ENCODE results near the gene MACROD2. TPM values are rescaled to one million over a fixed set of nuclear protein-coding genes. Genes with fewer than 3 reads are reported as not detected.

The MACROD2 gene
- total and polyA plus RNA-seq, 2 experiments from 2014 or later, result 2.8 to 4.3 TPM

DNA sequence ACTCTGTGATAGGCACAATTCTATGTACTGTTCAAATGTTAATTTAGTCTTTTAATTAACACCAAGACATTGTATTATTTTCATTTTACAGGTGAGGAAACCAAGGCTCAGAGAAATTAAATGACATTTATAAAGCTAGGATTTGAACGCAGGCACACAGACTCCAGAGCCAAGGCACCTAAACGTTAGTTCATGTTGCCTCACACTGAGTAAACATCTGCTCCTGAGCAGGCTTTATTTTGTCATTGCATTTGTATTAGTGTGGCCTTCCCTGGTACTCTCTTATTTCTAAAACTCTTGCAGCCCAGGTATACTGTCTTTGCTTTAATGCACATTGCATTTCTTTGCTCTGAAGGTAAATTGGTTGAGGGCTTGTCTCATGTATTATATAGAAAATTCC lies 605.2 kb downstream of the MACROD2 start (continued):
- no peak for TF ChIP-seq REST (IDR thresholded peaks at IDR 0.05; ENCODE audit: unreplicated experiment)
- no peak for TF ChIP-seq EZH2phosphoT487 (IDR thresholded peaks at IDR 0.05; ENCODE audit: unreplicated experiment)
- TF ChIP-seq CREB1 (CRISPR knock-in tag; IDR thresholded peaks at IDR 0.05; ENCODE audit: low read depth), result no peak
- no peak for TF ChIP-seq NANOG (IDR thresholded peaks at IDR 0.05; ENCODE audit: borderline replicate concordance)
- no peak for TF ChIP-seq ZNF114 (CRISPR knock-in tag; IDR thresholded peaks at IDR 0.05)

DNA sequence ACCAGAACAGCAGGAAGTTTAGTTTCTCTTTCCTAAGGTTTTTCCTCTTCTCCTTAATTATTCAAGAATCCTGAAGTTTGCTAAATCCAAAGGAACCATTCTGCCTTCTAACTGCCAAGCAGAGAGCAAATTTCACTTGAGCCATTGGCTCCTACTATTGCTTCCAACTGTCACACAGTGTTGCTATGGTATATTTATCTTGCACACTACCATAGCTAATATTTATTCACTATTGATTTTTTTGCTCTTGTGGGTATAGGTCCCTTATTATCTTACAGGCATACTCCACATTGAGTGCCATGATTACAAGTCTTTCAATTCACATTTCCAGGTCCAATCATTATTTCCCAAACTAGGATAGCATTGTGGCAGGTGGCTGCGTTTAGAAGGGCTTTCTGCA lies 608.8 kb downstream of the MACROD2 start:
- Mint-ChIP-seq H3K9me3 (no peaks in the 10 kb centered on the region), H3K27me3 (ENCODE audit: insufficient read depth, low read depth, poor library complexity) (peaks cover 1% of the 10 kb centered on the region), H3K27ac (no peak overlapping the region), H3K4me1 (no peaks in the 10 kb centered on the region; the same call in 2 of the 3 replicates), H3K36me3 (ENCODE audit: low read depth) (no peaks in the 10 kb centered on the region), H3K4me3 (no peak overlapping the region)
- Histone ChIP-seq H3K4me3 (no peak overlapping the region), H3K4me1 (ENCODE audit: insufficient read depth) (no peaks in the 10 kb centered on the region), H3K27me3 (ENCODE audit: insufficient read depth) (no peaks in the 10 kb centered on the region), H2AFZ (no peak overlapping the region), H4K20me1 (replicated peaks; ENCODE audit: insufficient read depth) (no peaks in the 10 kb centered on the region), H3F3A (replicated peaks; ENCODE audit: low read depth) (no peaks in the 10 kb centered on the region), H3K79me2 (replicated peaks; ENCODE audit: insufficient read depth) (no peaks in the 10 kb centered on the region), H3K9me2 (ENCODE audit: insufficient read depth) (peaks cover 5% of the 10 kb centered on the region; the same call in 1 of the 2 replicates), H3K27ac (ENCODE audit: low read depth) (no peak overlapping the region), H3K36me3 (ENCODE audit: insufficient read depth) (no peaks in the 10 kb centered on the region), H3K4me2 (no peak overlapping the region)
- DNase-seq (ENCODE audit: low spot score), result no peak
- ATAC-seq, result no peak
- TF ChIP-seq ZNF331 (CRISPR knock-in tag; IDR thresholded peaks at IDR 0.05; ENCODE audit: low read depth) (no peak), NANOG (IDR thresholded peaks at IDR 0.05; ENCODE audit: borderline replicate concordance) (no peak), JUNB (IDR thresholded peaks at IDR 0.05; ENCODE audit: unreplicated experiment) (no peak), ZNF462 (CRISPR knock-in tag; IDR thresholded peaks at IDR 0.05) (no peak), EZH2phosphoT487 (IDR thresholded peaks at IDR 0.05; ENCODE audit: unreplicated experiment) (no peak), REST (IDR thresholded peaks at IDR 0.05; ENCODE audit: unreplicated experiment) (no peak), EZH2 (IDR thresholded peaks at IDR 0.05; ENCODE audit: low read depth, unreplicated experiment) (no peak)
- TF ChIP-seq, protein P1, sequence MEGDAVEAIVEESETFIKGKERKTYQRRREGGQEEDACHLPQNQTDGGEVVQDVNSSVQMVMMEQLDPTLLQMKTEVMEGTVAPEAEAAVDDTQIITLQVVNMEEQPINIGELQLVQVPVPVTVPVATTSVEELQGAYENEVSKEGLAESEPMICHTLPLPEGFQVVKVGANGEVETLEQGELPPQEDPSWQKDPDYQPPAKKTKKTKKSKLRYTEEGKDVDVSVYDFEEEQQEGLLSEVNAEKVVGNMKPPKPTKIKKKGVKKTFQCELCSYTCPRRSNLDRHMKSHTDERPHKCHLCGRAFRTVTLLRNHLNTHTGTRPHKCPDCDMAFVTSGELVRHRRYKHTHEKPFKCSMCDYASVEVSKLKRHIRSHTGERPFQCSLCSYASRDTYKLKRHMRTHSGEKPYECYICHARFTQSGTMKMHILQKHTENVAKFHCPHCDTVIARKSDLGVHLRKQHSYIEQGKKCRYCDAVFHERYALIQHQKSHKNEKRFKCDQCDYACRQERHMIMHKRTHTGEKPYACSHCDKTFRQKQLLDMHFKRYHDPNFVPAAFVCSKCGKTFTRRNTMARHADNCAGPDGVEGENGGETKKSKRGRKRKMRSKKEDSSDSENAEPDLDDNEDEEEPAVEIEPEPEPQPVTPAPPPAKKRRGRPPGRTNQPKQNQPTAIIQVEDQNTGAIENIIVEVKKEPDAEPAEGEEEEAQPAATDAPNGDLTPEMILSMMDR (conservative IDR thresholded peaks at IDR 0.05; ENCODE audit: low read depth in 2 of 2), result no peak

Measured in GM23338 (cell line).